HepG2 (cell line): ENCODE measurements around the gene RTP2. TPM values are rescaled to one million over a fixed set of nuclear protein-coding genes. Genes with fewer than 3 reads are reported as not detected.

Experiments
- ATAC-seq: fragments of 200-7000 bp; cut with Tn5 transposase; 3 replicates; pipeline ENCODE4 v1.9.1; 2020; ENCODE audit warnings: mild to moderate bottlenecking, moderate library complexity
- BruUV-seq: library from RNA; stranded (reverse); fragments of 400-500 nt; replicated peaks from 2 replicates; lab custom pipeline; 2021; lab: Mats Ljungman, UMichigan
- CTCF ChIA-PET: fragments of 300-600 bp; formaldehyde crosslinking; extraction: SDS; loops from one replicate; lab custom pipeline; 2021; ENCODE audit warnings: low total read pairs, inconsistent platforms, low intra/inter-chr PET ratio; lab: Yijun Ruan, JAX
- POLR2A ChIA-PET: fragments of 350-600 bp; sonication (Branson Sonifier 250); formaldehyde crosslinking; loops from one replicate; lab custom pipeline; 2020; ENCODE audit warnings: antibody characterized with exemption, inconsistent platforms; lab: Yijun Ruan, JAX
- DNase-seq: peaks from one replicate; pipeline ENCODE4 v3.0.0-alpha.2; 2015; ENCODE audit warnings: low spot score
- FAIRE-seq: peaks from 3 replicates; lab custom pipeline; 2011; peaks lifted over from hg19 to GRCh38; lab: Jason Lieb, UNC
- H2AFZ ChIP-seq: one replicate; pipeline ENCODE4 v1.6.1; 2011; ENCODE audit warnings: low read length, inconsistent platforms
- H3K27ac ChIP-seq: fragments of 300-600 bp; 3 replicates; pipeline ENCODE4 v1.8.0; 2011; ENCODE audit warnings: mixed run types, mild to moderate bottlenecking, mixed read lengths, low read length, inconsistent platforms; ENCODE audit not compliant: insufficient read depth; ENCODE audit errors: extremely low read length
- H3K27me3 ChIP-seq, 2 experiments: fragments of 200-600 bp in 1 of 2; 2 replicates in 1 of 2; 3 replicates in 1 of 2; pipeline versions ENCODE4 v1.6.0 to v1.8.0; 2011; ENCODE audit warnings: low read length in 2 of 2, mild to moderate bottlenecking in 2 of 2, moderate library complexity in 2 of 2, inconsistent platforms in 1 of 2; ENCODE audit not compliant: insufficient read depth in 2 of 2, control insufficient read depth in 1 of 2
- H3K36me3 ChIP-seq, 2 experiments: fragments of 200-600 bp in 1 of 2; replicated peaks in 1 of 2; 2 replicates in 1 of 2; 3 replicates in 1 of 2; pipeline versions ENCODE4 v1.5.1 to v1.8.0; 2011; ENCODE audit warnings: low read length in 2 of 2, inconsistent platforms in 1 of 2; ENCODE audit not compliant: insufficient read depth in 2 of 2, control insufficient read depth in 1 of 2
- H3K4me1 ChIP-seq: 2 replicates; pipeline ENCODE4 v1.5.1; 2012; ENCODE audit warnings: low read length, inconsistent platforms; ENCODE audit not compliant: insufficient read depth
- H3K4me2 ChIP-seq: 2 replicates; pipeline ENCODE4 v1.6.0; 2011; ENCODE audit warnings: low read depth, low read length, inconsistent platforms
- H3K4me3 ChIP-seq, 3 experiments: fragments of 200-600 bp in 1 of 3; sonication (generic), shearing (Covaris generic) in 1 of 3; replicated peaks in 1 of 3; 2 replicates each; pipeline ENCODE4 v1.5.1; 2011 to 2016; ENCODE audit warnings: low read length in 3 of 3, inconsistent platforms in 2 of 3, low read depth in 2 of 3, mild to moderate bottlenecking in 2 of 3, control low read depth in 1 of 3, mixed read lengths in 1 of 3; ENCODE audit not compliant: insufficient read depth in 1 of 3
- H3K79me2 ChIP-seq: one replicate; pipeline ENCODE4 v1.6.1; 2011; ENCODE audit warnings: low read length, inconsistent platforms; ENCODE audit not compliant: insufficient read depth
- H3K9ac ChIP-seq: 2 replicates; pipeline ENCODE4 v1.6.0; 2011; ENCODE audit warnings: mild to moderate bottlenecking, low read depth, low read length, inconsistent platforms; ENCODE audit not compliant: insufficient read depth
- H3K9me3 ChIP-seq: 2 replicates; pipeline ENCODE4 v1.5.1; 2012; ENCODE audit warnings: mild to moderate bottlenecking, low read length
- H4K20me1 ChIP-seq: 2 replicates; pipeline ENCODE4 v1.6.0; 2011; ENCODE audit warnings: inconsistent platforms, mild to moderate bottlenecking, low read length, moderate library complexity; ENCODE audit not compliant: insufficient read depth
- CHD4 ChIP-seq: fragments of 200-600 bp; sonication (generic); IDR thresholded peaks from 2 replicates; pipeline ENCODE4 v1.7.0; 2017; ENCODE audit warnings: mild to moderate bottlenecking, low read length, borderline replicate concordance
- MXD1 ChIP-seq: sonication (generic); formaldehyde crosslinking; IDR thresholded peaks from 2 replicates; pipeline ENCODE4 v1.4.0; 2020; ENCODE audit warnings: mild to moderate bottlenecking, missing genetic modification reagents
- NCOR1 ChIP-seq: fragments of 200-600 bp; sonication (generic); IDR thresholded peaks from 2 replicates; pipeline ENCODE4 v1.7.0; 2017; ENCODE audit warnings: antibody characterized with exemption, low read length, borderline replicate concordance
- REXO4 ChIP-seq: sonication (generic); formaldehyde crosslinking; IDR thresholded peaks from 2 replicates; pipeline ENCODE4 v1.8.0; 2022; ENCODE audit warnings: missing genetic modification reagents, mild to moderate bottlenecking, borderline replicate concordance
- SOX13 ChIP-seq, 3 experiments: fragments of 450-650 bp in 1 of 3; sonication (generic) in 1 of 3; formaldehyde crosslinking in 1 of 3; IDR thresholded peaks in 2 of 3; conservative IDR thresholded peaks in 1 of 3; 2 replicates each; pipeline versions ENCODE4 v1.5.0 to v1.6.1; 2016 to 2020; ENCODE audit warnings: antibody characterized with exemption in 1 of 3, mild to moderate bottlenecking in 1 of 3, missing compliant biosample characterization in 1 of 3, missing genetic modification reagents in 1 of 3, moderate library complexity in 1 of 3
- SRSF9 ChIP-seq: fragments of 200-400 bp; formaldehyde crosslinking; IDR thresholded peaks from 2 replicates; pipeline ENCODE4 v1.6.1; 2018; ENCODE audit warnings: borderline replicate concordance, mild to moderate bottlenecking, low read depth, low read length; ENCODE audit not compliant: insufficient read depth, poor library complexity, severe bottlenecking
- TERF1 ChIP-seq: sonication (generic); formaldehyde crosslinking; IDR thresholded peaks from 2 replicates; pipeline ENCODE4 v1.8.0; 2022; ENCODE audit warnings: mild to moderate bottlenecking, missing genetic modification reagents, moderate library complexity
- U2AF1 ChIP-seq: fragments of 200-400 bp; formaldehyde crosslinking; optimal IDR thresholded peaks from 2 replicates; pipeline ENCODE3; 2017; ENCODE audit warnings: mild to moderate bottlenecking, low read depth, low read length
- ZBTB38 ChIP-seq: sonication (generic); formaldehyde crosslinking; IDR thresholded peaks from 2 replicates; pipeline ENCODE4 v1.5.1; 2020; ENCODE audit warnings: mild to moderate bottlenecking, missing genetic modification reagents
- ZNF256 ChIP-seq: sonication (generic); formaldehyde crosslinking; conservative IDR thresholded peaks from 2 replicates; pipeline ENCODE4 v1.4.0; 2020; ENCODE audit warnings: missing genetic modification reagents
- ZNF710 ChIP-seq: sonication (generic); formaldehyde crosslinking; IDR thresholded peaks from 2 replicates; pipeline ENCODE4 v1.5.0; 2020; ENCODE audit warnings: mild to moderate bottlenecking, missing genetic modification reagents, borderline replicate concordance
- ZSCAN5A ChIP-seq: sonication (generic); formaldehyde crosslinking; IDR thresholded peaks from 2 replicates; pipeline ENCODE4 v1.8.0; 2022; ENCODE audit warnings: mild to moderate bottlenecking, missing genetic modification reagents, borderline replicate concordance
- WGBS: methylation state at CpG from one replicate; pipeline ENCODE4 v1.1.6; 2017; ENCODE audit warnings: low lambda C conversion rate; 5-methylcytosine and 5-hydroxymethylcytosine counted together
- in situ Hi-C: cut with HindIII; loops from 2 replicates; pipeline ENCODE4 v1.10.0; 2017; ENCODE audit warnings: low pct_unique_long_range_greater_than_20kb; ENCODE audit not compliant: extremely low pct_ligation_motif_present
- intact Hi-C: fragments of 100-400 bp; cut with micrococcal nuclease; formaldehyde crosslinking; loops from one replicate; pipeline ENCODE4 v1.10.0; 2022; ENCODE audit not compliant: unreplicated experiment
- polyA plus RNA-seq, 8 experiments: library from polyadenylated mRNA; depleted of rRNA in 3 of 8; stranded (reverse) in 7 of 8; unstranded in 1 of 8; fragments of >200 nt; fragmentation: Illumina TruSeq in 4 of 8; extraction: Trizol in 4 of 8; gene quantifications; 2 replicates each; pipeline versions ENCODE4 v1.2.1 to v1.2.3, GENCODE V29; 2011 to 2016; ENCODE audit warnings: low read depth in 4 of 8, missing spikeins in 1 of 8, mixed read lengths in 1 of 8; ENCODE audit not compliant: insufficient read depth in 1 of 8
- total RNA-seq, 5 experiments: library from RNA; depleted of rRNA; stranded (reverse); fragments of >200 nt; fragmentation: Illumina TruSeq; extraction: Trizol; gene quantifications; 2 replicates each; pipeline ENCODE4 v1.2.3, GENCODE V29; 2016; ENCODE audit warnings: low read depth in 1 of 5

Gene RTP2
- total and polyA plus RNA-seq, 2 of the 13 experiments (the other 11 are each of a cell fraction or from before 2014, with no cell fraction given): not detected

GRCh38 chr3:187698499-187699399 is 3.6 kb downstream of the RTP2 start:
- ATAC-seq: no peak
- no peak overlapping the region for H3K4me3 ChIP-seq
- peaks cover 0 to 11% of the 10 kb centered on the region in 2 experiments; a peak in 1 of 5 replicates for H3K27me3 ChIP-seq
- H3K79me2 ChIP-seq: no peaks in the 10 kb centered on the region
- no peak for TF ChIP-seq NCOR1
- TF ChIP-seq TERF1 (CRISPR knock-in tag): no peak
- TF ChIP-seq SRSF9: no peak
- no peak for TF ChIP-seq REXO4 (CRISPR knock-in tag)
- TF ChIP-seq ZNF256 (CRISPR knock-in tag): no peak
- no peak for TF ChIP-seq ZBTB38 (CRISPR knock-in tag)
- no peak for TF ChIP-seq ZNF710 (CRISPR knock-in tag)
- TF ChIP-seq CHD4: no peak
- no peak for TF ChIP-seq MXD1
- no peak for TF ChIP-seq U2AF1
- TF ChIP-seq ZSCAN5A: no peak
- TF ChIP-seq SOX13 (IDR thresholded peaks at IDR 0.05): no peak
- no peak for TF ChIP-seq SOX13 (CRISPR knock-in tag; conservative IDR thresholded peaks at IDR 0.05 in 1 of 2, IDR thresholded peaks at IDR 0.05 in 1 of 2)
- H3K4me2 ChIP-seq: no peak overlapping the region
- no TSS peak for BruUV-seq
- H3K27ac ChIP-seq: no peak overlapping the region
- H3K9me3 ChIP-seq: no peaks in the 10 kb centered on the region
- no peak for FAIRE-seq
- intact Hi-C loops (no loop called here), in situ Hi-C loops (no loop called here)
- ChIA-PET POLR2A (no interaction called here), CTCF (no interaction called here)
- no peak for DNase-seq
- no peak overlapping the region for H3K9ac ChIP-seq
- WGBS: 59% methylated on average over 22 of the region's 42 CpGs
- H3K4me1 ChIP-seq: no peaks in the 10 kb centered on the region
- no peaks in the 10 kb centered on the region for H4K20me1 ChIP-seq
- H2AFZ ChIP-seq: no peak overlapping the region
- no peaks in the 10 kb centered on the region for H3K36me3 ChIP-seq
